ENCODE results near the gene RAP2A.
A peak's percentile ranks its signal among the peaks of the same experiment; 100 is the strongest.

Gene RAP2A

GRCh38 chr13:97496511-97496910 is 62.5 kb downstream of the RAP2A start:
- Histone ChIP-seq H3K27me3 (ENCODE audit: insufficient read depth, low read length) (no peaks in the 10 kb centered on the region), H3K4me3 (ENCODE audit: low read length) (no peak overlapping the region), H3K9me3 (ENCODE audit: low read length) (no peaks in the 10 kb centered on the region), H3K36me3 (ENCODE audit: insufficient read depth, low read length) (no peaks in the 10 kb centered on the region), H3K4me1 (ENCODE audit: insufficient read depth, low read length) (no peaks in the 10 kb centered on the region), H2AFZ (ENCODE audit: low read depth, low read length) (no peak overlapping the region)

GRCh38 chr13:97497400-97497799 is 63.4 kb downstream of the RAP2A start:
- no peaks in the 10 kb centered on the region for H3K36me3 ChIP-seq (ENCODE audit: insufficient read depth, low read length)
- H3K4me3 ChIP-seq (ENCODE audit: low read length) = no peak overlapping the region
- no peaks in the 10 kb centered on the region for H3K9me3 ChIP-seq (ENCODE audit: low read length)
- no peaks in the 10 kb centered on the region for H3K4me1 ChIP-seq (ENCODE audit: insufficient read depth, low read length)
- no peak overlapping the region for H2AFZ ChIP-seq (ENCODE audit: low read depth, low read length)
- H3K27me3 ChIP-seq (ENCODE audit: insufficient read depth, low read length) = no peaks in the 10 kb centered on the region

GRCh38 chr13:97498419-97498818 is 64.5 kb downstream of the RAP2A start:
- Histone ChIP-seq H3K4me3 (ENCODE audit: low read length) (no peak overlapping the region), H3K27me3 (ENCODE audit: insufficient read depth, low read length) (no peaks in the 10 kb centered on the region), H3K4me1 (ENCODE audit: insufficient read depth, low read length) (no peaks in the 10 kb centered on the region), H3K36me3 (ENCODE audit: insufficient read depth, low read length) (no peaks in the 10 kb centered on the region), H2AFZ (ENCODE audit: low read depth, low read length) (peak overlapping the region; percentile 16), H3K9me3 (ENCODE audit: low read length) (no peaks in the 10 kb centered on the region)

GRCh38 chr13:97499181-97499580 is 65.2 kb downstream of the RAP2A start:
- no peak overlapping the region for H3K4me3 ChIP-seq (ENCODE audit: low read length)
- H2AFZ ChIP-seq (ENCODE audit: low read depth, low read length) = no peak overlapping the region
- H3K4me1 ChIP-seq (ENCODE audit: insufficient read depth, low read length) = no peaks in the 10 kb centered on the region
- no peaks in the 10 kb centered on the region for H3K36me3 ChIP-seq (ENCODE audit: insufficient read depth, low read length)
- no peaks in the 10 kb centered on the region for H3K9me3 ChIP-seq (ENCODE audit: low read length)
- H3K27me3 ChIP-seq (ENCODE audit: insufficient read depth, low read length) = no peaks in the 10 kb centered on the region

GRCh38 chr13:97502181-97502580 is 68.2 kb downstream of the RAP2A start:
- no peaks in the 10 kb centered on the region for H3K9me3 ChIP-seq (ENCODE audit: low read length)
- H3K36me3 ChIP-seq (ENCODE audit: insufficient read depth, low read length) = no peaks in the 10 kb centered on the region
- no peak overlapping the region for H3K4me3 ChIP-seq (ENCODE audit: low read length)
- no peaks in the 10 kb centered on the region for H3K27me3 ChIP-seq (ENCODE audit: insufficient read depth, low read length)
- H3K4me1 ChIP-seq (ENCODE audit: insufficient read depth, low read length) = no peaks in the 10 kb centered on the region
- H2AFZ ChIP-seq (ENCODE audit: low read depth, low read length) = no peak overlapping the region

GRCh38 chr13:97502706-97503105 is 68.7 kb downstream of the RAP2A start:
- H3K27me3 ChIP-seq (ENCODE audit: insufficient read depth, low read length) = no peaks in the 10 kb centered on the region
- H2AFZ ChIP-seq (ENCODE audit: low read depth, low read length) = no peak overlapping the region
- no peaks in the 10 kb centered on the region for H3K4me1 ChIP-seq (ENCODE audit: insufficient read depth, low read length)
- H3K9me3 ChIP-seq (ENCODE audit: low read length) = no peaks in the 10 kb centered on the region
- no peak overlapping the region for H3K4me3 ChIP-seq (ENCODE audit: low read length)
- H3K36me3 ChIP-seq (ENCODE audit: insufficient read depth, low read length) = no peaks in the 10 kb centered on the region

- Histone ChIP-seq H3K36me3 (ENCODE audit: insufficient read depth, low read length) (no peaks in the 10 kb centered on the region), H2AFZ (ENCODE audit: low read depth, low read length) (no peak overlapping the region), H3K4me3 (ENCODE audit: low read length) (no peak overlapping the region), H3K9me3 (ENCODE audit: low read length) (no peaks in the 10 kb centered on the region), H3K27me3 (ENCODE audit: insufficient read depth, low read length) (no peaks in the 10 kb centered on the region), H3K4me1 (ENCODE audit: insufficient read depth, low read length) (no peaks in the 10 kb centered on the region)
Observed at GRCh38 chr13:97505017-97505416, 71.0 kb downstream of the RAP2A start.

- H2AFZ ChIP-seq (ENCODE audit: low read depth, low read length) = no peak overlapping the region
- no peaks in the 10 kb centered on the region for H3K27me3 ChIP-seq (ENCODE audit: insufficient read depth, low read length)
- no peak overlapping the region for H3K4me3 ChIP-seq (ENCODE audit: low read length)
- no peaks in the 10 kb centered on the region for H3K36me3 ChIP-seq (ENCODE audit: insufficient read depth, low read length)
- no peaks in the 10 kb centered on the region for H3K9me3 ChIP-seq (ENCODE audit: low read length)
- H3K4me1 ChIP-seq (ENCODE audit: insufficient read depth, low read length) = no peaks in the 10 kb centered on the region
Observed at GRCh38 chr13:97506511-97506910, 72.5 kb downstream of the RAP2A start.

- H3K4me3 ChIP-seq (ENCODE audit: low read length) = no peak overlapping the region
- H2AFZ ChIP-seq (ENCODE audit: low read depth, low read length) = no peak overlapping the region
- H3K4me1 ChIP-seq (ENCODE audit: insufficient read depth, low read length) = no peaks in the 10 kb centered on the region
- no peaks in the 10 kb centered on the region for H3K36me3 ChIP-seq (ENCODE audit: insufficient read depth, low read length)
- no peaks in the 10 kb centered on the region for H3K9me3 ChIP-seq (ENCODE audit: low read length)
- no peaks in the 10 kb centered on the region for H3K27me3 ChIP-seq (ENCODE audit: insufficient read depth, low read length)
Observed at GRCh38 chr13:97512732-97513131, 78.8 kb downstream of the RAP2A start.

GRCh38 chr13:97515643-97516042 is 81.7 kb downstream of the RAP2A start:
- no peaks in the 10 kb centered on the region for H3K9me3 ChIP-seq (ENCODE audit: low read length)
- no peaks in the 10 kb centered on the region for H3K27me3 ChIP-seq (ENCODE audit: insufficient read depth, low read length)
- no peak overlapping the region for H3K4me3 ChIP-seq (ENCODE audit: low read length)
- H3K36me3 ChIP-seq (ENCODE audit: insufficient read depth, low read length) = no peaks in the 10 kb centered on the region
- no peaks in the 10 kb centered on the region for H3K4me1 ChIP-seq (ENCODE audit: insufficient read depth, low read length)
- no peak overlapping the region for H2AFZ ChIP-seq (ENCODE audit: low read depth, low read length)

GRCh38 chr13:97517967-97518366 is 84.0 kb downstream of the RAP2A start:
- Histone ChIP-seq H3K36me3 (ENCODE audit: insufficient read depth, low read length) (no peaks in the 10 kb centered on the region), H3K27me3 (ENCODE audit: insufficient read depth, low read length) (no peaks in the 10 kb centered on the region), H3K4me3 (ENCODE audit: low read length) (no peak overlapping the region), H3K9me3 (ENCODE audit: low read length) (no peaks in the 10 kb centered on the region), H3K4me1 (ENCODE audit: insufficient read depth, low read length) (no peaks in the 10 kb centered on the region), H2AFZ (ENCODE audit: low read depth, low read length) (no peak overlapping the region)
